Measurements from ENCODE around the gene CHRM4.

DNA sequence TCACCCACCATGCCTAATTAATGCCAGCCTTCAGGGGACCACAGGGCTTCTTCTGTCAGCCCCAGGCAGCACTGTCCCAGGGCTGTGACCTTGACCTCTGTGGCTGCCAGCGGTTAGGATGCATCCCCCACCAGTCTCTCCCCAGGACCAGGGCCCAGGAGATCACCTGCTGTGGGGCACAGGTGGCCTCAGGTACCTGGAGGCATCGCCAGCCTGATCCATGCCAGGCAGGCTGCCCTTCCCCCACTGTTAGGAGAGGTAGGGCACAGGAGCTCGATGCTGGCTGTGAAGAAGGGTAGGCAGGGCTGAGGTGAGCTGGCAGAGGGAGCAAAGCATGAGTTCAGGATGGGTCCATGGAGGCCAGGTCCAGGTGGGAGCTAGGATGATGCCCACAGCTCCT, 26.8 kb downstream of the CHRM4 start:
- TF ChIP-seq, protein P1, sequence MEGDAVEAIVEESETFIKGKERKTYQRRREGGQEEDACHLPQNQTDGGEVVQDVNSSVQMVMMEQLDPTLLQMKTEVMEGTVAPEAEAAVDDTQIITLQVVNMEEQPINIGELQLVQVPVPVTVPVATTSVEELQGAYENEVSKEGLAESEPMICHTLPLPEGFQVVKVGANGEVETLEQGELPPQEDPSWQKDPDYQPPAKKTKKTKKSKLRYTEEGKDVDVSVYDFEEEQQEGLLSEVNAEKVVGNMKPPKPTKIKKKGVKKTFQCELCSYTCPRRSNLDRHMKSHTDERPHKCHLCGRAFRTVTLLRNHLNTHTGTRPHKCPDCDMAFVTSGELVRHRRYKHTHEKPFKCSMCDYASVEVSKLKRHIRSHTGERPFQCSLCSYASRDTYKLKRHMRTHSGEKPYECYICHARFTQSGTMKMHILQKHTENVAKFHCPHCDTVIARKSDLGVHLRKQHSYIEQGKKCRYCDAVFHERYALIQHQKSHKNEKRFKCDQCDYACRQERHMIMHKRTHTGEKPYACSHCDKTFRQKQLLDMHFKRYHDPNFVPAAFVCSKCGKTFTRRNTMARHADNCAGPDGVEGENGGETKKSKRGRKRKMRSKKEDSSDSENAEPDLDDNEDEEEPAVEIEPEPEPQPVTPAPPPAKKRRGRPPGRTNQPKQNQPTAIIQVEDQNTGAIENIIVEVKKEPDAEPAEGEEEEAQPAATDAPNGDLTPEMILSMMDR (IDR thresholded peaks at IDR 0.05) = no peak
- TF ChIP-seq ZFX (IDR thresholded peaks at IDR 0.05; ENCODE audit: borderline replicate concordance) = no peak

Measured in 22Rv1 (cell line).